GM18858 (cell line): ENCODE measurements around the gene ASB5.

Source experiments
- ATAC-seq: cut with Tn5 transposase; IDR thresholded peaks from one replicate; pipeline ENCODE4 v1.9.1; 2021; ENCODE audit not compliant: unreplicated experiment

The ASB5 gene

DNA sequence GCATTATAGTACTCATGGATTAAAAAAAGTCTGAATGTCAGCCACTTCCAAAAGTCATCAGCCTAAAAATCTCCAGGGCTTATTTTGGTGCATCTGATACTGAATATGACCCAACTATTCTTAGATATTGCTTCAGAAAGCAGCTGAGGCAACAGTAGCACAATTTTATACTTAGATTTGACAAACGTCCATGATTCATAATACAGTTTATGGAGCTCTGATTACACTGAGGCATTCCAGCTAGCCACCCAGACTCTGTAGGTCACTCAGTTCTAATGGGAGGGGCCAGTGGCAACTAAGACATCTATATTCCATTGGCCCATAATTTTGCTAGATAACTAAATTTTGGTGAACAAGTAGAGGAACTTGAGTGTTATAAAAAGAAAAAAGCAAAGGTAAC lies 84.0 kb downstream of the ASB5 start:
- no peak for ATAC-seq
